Nephron progenitor cell (in vitro differentiated cells): ENCODE results near the gene GBX2.
A peak's percentile ranks its signal among the peaks of the same experiment; 100 is the strongest.
"Not testable (repeated sequence)": the region's sequence is repeated elsewhere in the genome, so short reads cannot be mapped to it uniquely, and the experiment has no call there.

Experiments
- DNase-seq: peaks from one replicate; pipeline ENCODE4 v3.0.0; 2021
- H3K27ac Mint-ChIP-seq: 2 replicates; pipeline ENCODE4 v1.8.0; 2021; ENCODE audit warnings: mild to moderate bottlenecking, moderate library complexity, mixed read lengths
- H3K27me3 Mint-ChIP-seq: 2 replicates; pipeline ENCODE4 v1.8.0; 2021; ENCODE audit warnings: mild to moderate bottlenecking, low read depth, mixed read lengths; ENCODE audit not compliant: poor library complexity
- H3K36me3 Mint-ChIP-seq: 2 replicates; pipeline ENCODE4 v1.8.0; 2021; ENCODE audit warnings: low read depth, mixed read lengths
- H3K4me1 Mint-ChIP-seq: 2 replicates; pipeline ENCODE4 v1.8.0; 2021; ENCODE audit warnings: mixed read lengths
- H3K4me3 Mint-ChIP-seq: 2 replicates; pipeline ENCODE4 v1.8.0; 2021; ENCODE audit warnings: mild to moderate bottlenecking, moderate library complexity, mixed read lengths
- H3K9me3 Mint-ChIP-seq: 2 replicates; pipeline ENCODE4 v1.8.0; 2021; ENCODE audit warnings: mild to moderate bottlenecking, moderate library complexity, mixed read lengths
- TF ChIP-seq, protein P1 (sequence below): fragments of 200-600 bp; sonication (generic); IDR thresholded peaks from 2 replicates; pipeline ENCODE4 v1.5.0; 2021; ENCODE audit warnings: antibody characterized with exemption

Gene GBX2

DNA sequence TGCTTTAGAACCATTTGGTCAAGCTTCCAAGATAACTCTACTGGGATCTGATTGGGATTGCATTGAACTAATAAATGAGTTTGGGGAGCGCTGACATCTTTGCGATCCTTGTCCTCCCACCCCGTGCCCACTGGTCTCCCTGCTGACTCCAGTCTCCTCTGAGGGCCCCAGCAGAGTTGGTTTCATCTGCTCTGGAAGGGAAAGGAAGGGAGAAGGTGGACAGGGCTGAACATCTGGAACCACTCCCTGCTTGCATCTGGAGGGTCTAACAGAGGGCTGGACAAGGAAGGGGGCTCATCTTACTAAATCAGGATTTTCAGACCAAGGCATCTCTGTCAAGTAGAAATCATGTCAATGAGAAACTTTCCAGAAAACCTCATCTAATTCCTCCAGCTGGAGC is 12.8 kb downstream of the GBX2 start:
- TF ChIP-seq, protein P1, sequence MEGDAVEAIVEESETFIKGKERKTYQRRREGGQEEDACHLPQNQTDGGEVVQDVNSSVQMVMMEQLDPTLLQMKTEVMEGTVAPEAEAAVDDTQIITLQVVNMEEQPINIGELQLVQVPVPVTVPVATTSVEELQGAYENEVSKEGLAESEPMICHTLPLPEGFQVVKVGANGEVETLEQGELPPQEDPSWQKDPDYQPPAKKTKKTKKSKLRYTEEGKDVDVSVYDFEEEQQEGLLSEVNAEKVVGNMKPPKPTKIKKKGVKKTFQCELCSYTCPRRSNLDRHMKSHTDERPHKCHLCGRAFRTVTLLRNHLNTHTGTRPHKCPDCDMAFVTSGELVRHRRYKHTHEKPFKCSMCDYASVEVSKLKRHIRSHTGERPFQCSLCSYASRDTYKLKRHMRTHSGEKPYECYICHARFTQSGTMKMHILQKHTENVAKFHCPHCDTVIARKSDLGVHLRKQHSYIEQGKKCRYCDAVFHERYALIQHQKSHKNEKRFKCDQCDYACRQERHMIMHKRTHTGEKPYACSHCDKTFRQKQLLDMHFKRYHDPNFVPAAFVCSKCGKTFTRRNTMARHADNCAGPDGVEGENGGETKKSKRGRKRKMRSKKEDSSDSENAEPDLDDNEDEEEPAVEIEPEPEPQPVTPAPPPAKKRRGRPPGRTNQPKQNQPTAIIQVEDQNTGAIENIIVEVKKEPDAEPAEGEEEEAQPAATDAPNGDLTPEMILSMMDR = no peak
- Mint-ChIP-seq H3K9me3 (peaks cover 40% of the 10 kb centered on the region), H3K27me3 (peaks cover 58% of the 10 kb centered on the region), H3K27ac (no peak overlapping the region), H3K36me3 (peaks cover 13% of the 10 kb centered on the region), H3K4me1 (peaks cover 19% of the 10 kb centered on the region), H3K4me3 (no peak overlapping the region)
- DNase-seq = no peak

DNA sequence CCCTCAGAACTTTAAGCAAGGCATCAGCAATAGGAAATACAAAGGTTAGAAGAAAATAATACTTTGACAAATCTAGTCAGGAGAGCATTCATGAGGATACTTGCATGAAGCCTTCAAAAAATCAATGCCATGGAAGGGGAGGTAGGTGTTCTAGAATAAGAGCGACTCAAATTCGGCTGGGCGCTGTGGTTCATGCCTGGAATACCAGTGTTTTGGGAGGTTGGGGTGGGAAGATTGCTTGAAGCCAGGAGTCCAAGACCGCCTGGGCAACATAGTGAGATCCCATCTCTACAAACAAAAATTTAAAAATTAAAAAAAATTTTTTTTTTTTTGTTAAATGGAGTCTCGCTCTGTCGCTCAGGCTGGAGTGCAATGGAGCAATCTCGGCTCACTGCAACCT is 21.8 kb downstream of the GBX2 start:
- TF ChIP-seq, protein P1 = no peak
- no peak for DNase-seq
- Mint-ChIP-seq H3K9me3 (peaks cover 14% of the 10 kb centered on the region), H3K4me3 (no peak overlapping the region), H3K4me1 (peaks cover 12% of the 10 kb centered on the region), H3K27ac (no peak overlapping the region), H3K27me3 (peaks cover 7% of the 10 kb centered on the region), H3K36me3 (no peaks in the 10 kb centered on the region)

DNA sequence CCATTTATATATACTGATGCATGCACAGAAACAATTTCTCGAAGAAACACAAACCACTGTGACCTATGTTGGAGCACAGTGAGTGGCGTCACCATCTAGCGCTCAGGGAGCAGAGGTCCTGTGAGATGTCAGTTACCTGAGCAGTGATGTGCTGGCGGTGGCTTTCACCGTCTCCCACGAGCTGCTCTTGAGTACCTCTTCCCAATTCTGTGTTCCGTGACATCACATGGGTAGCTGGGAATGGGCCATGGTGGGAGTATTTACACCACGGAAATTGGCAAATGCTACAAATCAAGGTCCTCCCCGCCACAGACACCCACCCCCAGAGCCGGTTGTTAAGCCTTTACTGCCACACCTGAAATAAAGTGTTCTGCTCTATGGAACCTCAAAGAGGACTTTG is 24.4 kb downstream of the GBX2 start:
- TF ChIP-seq, protein P1 = no peak
- peaks cover 3% of the 10 kb centered on the region for H3K36me3 Mint-ChIP-seq
- no peak for DNase-seq
- H3K27ac Mint-ChIP-seq = no peak overlapping the region
- peaks cover 4% of the 10 kb centered on the region for H3K27me3 Mint-ChIP-seq
- H3K9me3 Mint-ChIP-seq = no peaks in the 10 kb centered on the region
- H3K4me3 Mint-ChIP-seq = no peak overlapping the region
- peaks cover 12% of the 10 kb centered on the region for H3K4me1 Mint-ChIP-seq

DNA sequence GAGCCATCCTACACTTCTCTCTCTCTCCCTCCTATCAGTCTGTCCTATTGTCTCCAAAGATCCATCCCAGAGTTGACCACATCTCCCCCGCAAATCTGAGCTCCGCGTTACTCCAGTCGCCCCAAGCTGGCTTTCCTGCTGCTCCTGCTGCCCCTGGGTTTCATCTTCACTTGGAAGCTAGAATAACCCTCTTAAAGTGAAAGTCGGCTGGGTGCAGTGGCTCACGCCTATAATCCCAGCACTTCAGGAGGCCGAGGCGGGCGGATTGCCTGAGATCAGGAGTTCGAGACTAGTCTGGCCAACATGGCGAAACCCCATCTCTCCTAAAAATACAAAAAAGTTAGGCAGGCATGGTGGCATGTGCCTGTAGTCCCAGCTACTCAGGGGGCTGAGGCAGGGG is 26.6 kb downstream of the GBX2 start:
- H3K4me3 Mint-ChIP-seq, DNase-seq, H3K27ac Mint-ChIP-seq, H3K9me3 Mint-ChIP-seq, H3K27me3 Mint-ChIP-seq, H3K36me3 Mint-ChIP-seq: not testable (repeated sequence)
- H3K4me1 Mint-ChIP-seq = peaks cover 17% of the 10 kb centered on the region

DNA sequence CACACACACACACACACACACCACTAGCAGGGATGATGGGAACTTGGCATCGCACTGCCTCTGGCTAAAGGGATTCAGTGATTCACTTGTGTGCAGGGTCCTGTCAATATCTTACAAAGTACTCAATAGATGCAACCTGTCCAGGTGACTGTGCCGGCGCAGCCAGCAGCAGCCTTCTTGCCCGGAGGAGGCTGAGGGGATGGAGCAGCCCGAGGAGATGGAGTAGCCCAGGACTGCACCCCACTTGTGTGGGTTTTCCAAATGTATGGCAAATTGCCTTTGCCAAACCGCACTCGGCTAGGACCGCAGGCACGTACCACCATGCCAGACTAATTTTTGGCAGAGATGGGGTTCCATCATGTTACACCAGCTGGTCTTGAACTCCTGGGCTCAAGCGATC is 31.1 kb downstream of the GBX2 start:
- TF ChIP-seq, protein P1 = no peak
- Mint-ChIP-seq H3K9me3 (no peaks in the 10 kb centered on the region), H3K27ac (peak overlapping the region; percentile 31), H3K27me3 (peaks cover 6% of the 10 kb centered on the region), H3K4me3 (no peak overlapping the region), H3K4me1 (peaks cover 11% of the 10 kb centered on the region), H3K36me3 (peaks cover 22% of the 10 kb centered on the region)
- DNase-seq = no peak

DNA sequence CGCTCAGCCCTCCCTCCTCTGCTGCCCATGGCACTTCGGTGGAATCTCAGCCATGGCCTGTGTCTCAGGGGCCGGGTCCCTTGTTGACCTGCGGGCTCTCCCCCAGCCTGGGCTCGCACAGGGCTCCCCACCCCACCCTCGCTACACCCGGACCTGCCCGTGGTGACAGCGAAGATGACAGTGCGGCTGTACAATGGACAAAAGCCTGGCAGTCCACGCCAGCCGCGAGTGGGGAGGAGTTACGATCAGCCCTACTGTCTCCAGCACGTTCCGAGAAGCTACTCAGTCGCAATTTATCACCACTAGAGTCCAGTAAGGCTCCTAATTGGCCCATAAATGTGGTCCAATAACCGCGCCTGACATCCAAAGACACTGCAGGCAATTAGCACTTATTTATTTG is 31.6 kb downstream of the GBX2 start:
- TF ChIP-seq, protein P1 = no peak
- Mint-ChIP-seq H3K4me1 (peaks cover 15% of the 10 kb centered on the region), H3K4me3 (no peak overlapping the region), H3K36me3 (peaks cover 22% of the 10 kb centered on the region), H3K27me3 (peaks cover 7% of the 10 kb centered on the region), H3K27ac (no peak overlapping the region), H3K9me3 (no peaks in the 10 kb centered on the region)
- no peak for DNase-seq
